NCI-H446 treated with DMSO at 0.1 percent for 48 hours (cell line): ENCODE measurements around the gene ASIC2.

Experiments used
- DNase-seq: peaks from one replicate; lab custom pipeline; 2025; lab: John Stamatoyannopoulos, UW

ASIC2 gene

DNA sequence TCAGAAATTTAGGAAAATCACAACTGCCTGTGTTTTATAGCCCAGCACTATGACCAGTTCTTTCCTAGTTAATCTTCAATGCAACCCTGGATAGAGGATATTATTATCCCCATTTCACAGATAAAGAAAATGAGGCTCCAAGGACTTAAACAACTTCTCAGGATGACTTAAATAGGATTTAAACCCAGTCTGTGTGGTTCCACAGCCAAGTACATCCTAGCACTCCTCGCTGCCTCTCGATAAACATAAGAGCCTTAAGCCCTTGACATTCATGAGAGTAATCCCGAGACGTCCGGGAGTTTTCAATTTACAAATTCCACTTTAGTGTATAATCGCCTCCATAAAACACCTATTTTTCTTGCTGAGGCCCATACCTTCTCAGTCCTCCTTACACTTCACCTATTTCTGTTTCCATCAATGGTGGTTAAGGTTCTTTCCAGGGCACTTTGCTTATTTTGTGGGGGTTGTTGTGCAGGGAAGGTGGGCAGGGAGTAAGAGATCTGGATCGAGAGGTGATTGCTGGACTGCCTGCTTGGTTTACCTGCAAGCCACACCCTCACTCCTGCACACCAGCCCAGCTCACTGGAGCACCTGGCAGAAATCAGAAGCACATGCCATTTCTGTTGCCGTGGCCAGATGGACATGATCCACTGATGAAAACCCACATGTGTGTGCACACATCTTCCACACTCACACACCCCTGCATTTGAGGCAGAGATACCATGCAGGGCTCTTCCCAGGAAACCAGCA is 50.5 kb downstream of the ASIC2 start:
- no peak for DNase-seq

DNA sequence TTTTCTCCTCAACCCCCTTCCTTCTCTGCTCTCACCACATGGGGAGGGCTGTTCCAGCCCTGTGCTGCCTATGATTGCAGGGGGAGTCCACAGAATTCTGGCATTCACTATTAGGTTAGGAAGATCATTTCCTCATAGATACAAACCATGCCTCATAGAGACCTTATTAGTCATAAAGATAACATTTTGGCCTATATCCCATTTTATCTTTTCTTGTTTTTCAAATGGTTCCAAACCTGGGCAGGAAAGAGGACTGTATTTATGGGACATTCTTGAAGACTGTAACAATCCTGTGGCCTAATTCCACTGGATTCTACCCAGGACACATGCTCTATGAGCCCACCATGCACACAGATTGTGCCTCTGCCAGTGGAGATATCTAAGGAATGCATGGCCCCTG is 51.7 kb downstream of the ASIC2 start:
- DNase-seq, result no peak

DNA sequence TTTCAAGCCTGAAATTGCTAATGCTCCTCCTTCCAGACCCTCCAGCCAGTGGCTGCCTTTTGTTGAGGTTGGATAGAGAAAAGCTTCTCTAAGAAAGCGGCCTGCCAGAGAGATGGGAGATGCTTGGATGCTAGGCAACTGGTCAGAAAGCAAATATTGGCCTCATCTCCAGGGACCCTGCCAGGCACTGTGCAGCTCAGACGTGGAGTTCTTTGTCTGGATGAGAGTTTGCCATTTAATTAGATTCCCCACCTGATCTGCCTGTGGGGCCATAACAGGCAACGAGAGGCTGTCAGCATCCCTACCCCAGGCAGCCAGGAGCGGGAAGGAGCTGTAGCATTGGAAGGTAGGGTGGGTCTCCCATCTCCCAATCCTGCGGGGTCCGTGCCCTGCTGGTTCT is 52.7 kb downstream of the ASIC2 start:
- DNase-seq, result no peak

DNA sequence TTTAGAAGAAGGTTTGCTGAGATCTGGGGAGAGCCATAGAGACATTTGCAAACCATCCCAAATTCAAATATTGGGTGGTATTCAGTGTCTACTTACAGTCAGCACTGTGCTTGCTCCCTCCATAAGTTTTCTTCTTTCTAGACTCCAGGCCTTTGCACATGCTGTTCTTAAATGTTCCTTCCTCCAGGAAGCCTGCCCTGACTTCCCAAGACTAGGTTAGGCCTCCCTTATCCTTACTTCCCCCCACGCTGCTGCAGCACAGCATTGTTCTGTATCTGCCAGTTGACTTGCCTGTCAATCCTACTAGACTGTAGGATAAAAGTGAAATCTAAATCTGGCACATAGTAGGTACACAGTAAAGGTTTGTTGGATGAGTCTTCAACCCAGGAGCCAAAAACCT is 53.4 kb downstream of the ASIC2 start:
- DNase-seq, result no peak

DNA sequence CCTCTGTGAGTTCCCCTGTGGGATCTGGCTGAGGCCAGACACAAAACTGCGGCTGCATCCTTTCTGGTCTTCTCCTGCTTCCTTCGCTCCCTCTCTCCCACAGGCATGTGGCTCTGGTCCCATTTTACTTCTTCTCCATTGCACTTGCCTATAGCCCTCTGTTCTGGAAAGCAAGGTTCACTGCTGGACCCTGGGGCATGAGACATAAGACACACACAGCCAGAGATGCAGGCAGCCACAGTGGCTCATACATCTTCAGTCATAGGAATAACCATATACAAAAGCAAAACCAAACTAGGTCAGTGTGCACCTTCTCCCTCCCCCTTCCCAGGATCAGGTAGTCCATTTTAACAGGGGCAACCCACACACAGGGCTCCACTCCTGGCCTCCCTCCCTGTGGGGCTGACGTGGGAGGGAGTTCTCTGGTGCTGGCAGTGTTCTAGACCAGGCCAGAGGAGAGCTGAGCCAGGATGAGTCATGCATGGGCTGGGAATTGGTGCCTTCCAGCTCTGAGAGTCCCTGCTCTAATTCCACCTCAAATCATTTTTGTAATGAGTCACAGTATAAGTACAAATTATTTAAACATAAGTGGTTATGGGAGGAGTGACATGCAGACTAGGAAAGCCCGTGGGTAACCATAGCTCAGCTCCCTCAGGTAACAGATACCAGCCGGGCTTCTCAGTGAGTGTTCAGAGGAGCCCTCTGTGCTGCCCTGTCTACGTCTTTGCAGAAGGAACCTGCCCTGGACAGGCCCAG is 58.0 kb downstream of the ASIC2 start:
- no peak for DNase-seq

DNA sequence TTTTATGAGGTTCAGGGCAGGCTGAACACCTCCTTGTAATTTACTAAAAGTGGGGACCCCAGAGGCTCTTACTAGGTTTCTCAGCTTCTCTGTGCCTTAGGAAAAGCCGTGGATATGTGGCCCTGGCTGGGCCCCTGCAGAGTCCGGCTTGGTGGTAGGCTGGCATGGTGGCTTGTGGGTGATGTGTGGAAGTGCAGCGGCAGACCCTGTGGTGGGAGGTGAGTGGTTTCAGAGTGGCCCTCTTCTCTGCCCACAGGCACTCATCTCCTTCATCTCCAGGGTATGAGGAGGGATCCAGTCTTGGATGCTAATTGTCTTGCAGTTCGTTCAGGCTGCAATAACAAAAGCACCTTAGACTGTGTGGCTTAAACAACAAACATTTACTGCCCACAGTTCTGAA is 58.9 kb downstream of the ASIC2 start:
- DNase-seq, result no peak

DNA sequence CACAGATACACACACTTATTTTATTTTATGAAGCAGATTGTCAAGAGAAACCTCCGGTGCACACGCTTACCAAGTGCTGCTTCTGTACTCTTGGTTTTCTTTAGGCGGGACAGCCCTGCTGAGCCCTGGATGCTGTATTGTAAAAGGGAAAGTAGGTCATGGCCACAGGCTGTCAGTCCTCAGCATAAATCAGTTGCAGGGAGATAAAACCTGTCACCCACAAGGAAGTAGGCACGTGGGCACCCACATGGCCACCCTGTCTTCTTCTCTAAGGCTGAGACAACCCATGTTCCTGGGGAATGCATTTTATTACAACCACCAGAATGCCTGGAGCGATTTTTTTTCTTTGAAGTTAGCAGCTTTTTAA is 59.3 kb downstream of the ASIC2 start:
- DNase-seq, result no peak

DNA sequence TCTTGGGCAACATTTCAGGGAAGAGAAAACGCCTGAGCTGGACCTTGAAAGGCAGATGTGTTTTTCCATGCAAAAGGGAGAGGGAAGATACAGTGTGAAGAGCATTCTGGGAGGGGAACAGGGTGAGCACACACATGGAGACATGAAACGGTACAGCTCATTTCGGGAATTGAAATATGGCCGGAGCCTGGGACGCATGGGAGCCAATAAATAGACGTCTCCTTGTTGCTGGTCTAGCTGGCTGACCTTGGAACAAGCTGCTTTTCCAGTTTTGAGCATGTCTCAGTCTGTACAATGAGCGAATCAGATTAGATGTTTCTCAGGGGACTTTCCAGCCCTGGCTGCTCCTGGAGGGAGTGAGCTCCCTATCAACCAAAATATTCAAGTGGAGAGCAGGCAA is 63.6 kb downstream of the ASIC2 start:
- no peak for DNase-seq

DNA sequence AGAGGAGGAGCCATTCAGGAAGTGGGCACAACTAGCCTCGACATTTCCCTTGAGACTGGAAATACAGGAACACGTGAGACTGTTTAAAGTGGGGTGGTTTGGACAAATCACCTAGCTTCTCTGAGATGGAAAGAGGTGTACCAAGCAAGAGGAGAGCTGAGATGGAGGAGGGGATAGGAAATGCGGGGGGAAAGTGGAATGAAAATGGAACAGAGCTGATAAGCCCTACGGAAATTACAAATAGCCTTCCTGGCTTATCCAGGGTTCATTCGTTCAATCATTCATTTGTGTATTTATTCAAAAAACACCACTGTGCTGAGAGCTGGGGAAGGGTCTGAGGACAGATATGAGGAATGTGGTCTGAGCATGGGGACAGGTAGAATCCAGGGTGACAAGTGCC is 64.1 kb downstream of the ASIC2 start:
- DNase-seq, result no peak

DNA sequence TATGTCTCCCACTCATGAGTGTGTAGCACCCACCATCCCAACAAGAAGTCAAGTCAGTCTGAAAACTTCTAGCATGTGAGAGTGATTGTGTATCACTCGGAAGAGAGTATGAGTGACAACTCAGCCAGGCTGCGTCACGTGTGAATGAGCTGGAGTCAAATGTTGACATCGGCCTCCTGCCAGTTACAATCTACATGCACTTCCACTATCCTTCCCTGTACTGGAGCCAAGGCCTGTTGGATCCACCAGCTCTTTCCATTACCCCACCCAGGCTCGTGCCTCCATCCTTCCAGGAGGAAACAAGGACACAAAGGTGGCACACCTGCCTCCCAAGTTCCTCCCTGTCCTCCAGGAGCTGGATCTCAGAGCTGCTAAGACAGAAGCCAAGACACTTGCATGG is 64.5 kb downstream of the ASIC2 start:
- DNase-seq, result no peak

DNA sequence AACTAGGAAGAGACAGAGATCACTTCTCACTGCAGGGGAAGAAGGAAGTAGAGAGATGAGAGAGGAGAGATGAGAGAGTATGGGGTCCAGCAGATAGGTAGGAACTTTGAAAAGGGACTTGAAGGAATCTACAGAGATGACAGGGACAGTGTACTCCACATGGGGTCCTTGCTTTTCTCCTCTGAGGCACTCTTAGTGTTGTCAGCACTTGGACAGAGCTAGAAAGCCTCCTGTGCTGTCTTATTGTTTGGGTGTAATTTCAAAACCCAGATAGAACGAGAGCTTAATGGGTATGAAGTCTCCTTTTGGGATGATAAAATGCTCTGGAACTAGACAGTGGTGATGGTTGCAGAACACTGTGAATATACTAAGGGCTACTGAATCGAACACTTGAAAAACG is 65.2 kb downstream of the ASIC2 start:
- no peak for DNase-seq

DNA sequence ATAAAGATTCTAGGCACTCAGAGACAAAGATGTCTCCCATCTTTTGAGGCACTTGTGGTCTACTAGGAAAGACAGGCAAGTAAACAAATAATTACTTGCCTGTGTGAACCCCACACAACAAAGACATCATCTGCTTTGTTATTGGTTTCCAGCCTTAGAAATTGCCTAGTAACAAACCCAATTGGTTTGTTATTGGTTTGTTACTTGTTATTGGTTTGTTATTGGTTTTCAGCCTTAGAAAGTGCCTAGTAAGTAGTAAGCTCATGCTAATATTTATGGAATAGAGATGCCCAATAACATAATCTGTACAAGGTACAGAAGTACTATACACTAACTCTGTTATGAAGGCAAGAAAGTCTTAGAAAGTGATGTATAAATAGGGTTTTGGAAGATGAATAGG is 67.1 kb downstream of the ASIC2 start:
- no peak for DNase-seq

DNA sequence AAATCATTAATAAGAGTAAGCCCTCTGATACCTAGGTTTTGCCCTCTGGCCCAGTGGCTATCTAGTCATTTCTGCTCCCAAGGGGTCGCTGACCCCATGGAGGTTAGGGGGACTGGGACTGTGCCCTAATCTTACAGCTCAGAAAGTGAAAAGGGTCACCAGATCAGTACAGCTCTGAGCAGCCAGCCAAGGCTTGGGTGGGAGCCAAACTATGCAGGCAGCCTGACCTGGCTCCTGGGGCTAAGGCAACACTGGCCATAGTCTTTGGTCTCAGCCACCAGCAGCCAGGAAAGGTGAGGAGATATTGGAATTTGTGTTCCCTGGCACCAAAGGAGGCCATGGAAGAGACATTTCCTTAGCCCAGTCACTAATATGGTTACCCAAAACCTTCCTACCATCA is 67.6 kb downstream of the ASIC2 start:
- DNase-seq, result no peak

DNA sequence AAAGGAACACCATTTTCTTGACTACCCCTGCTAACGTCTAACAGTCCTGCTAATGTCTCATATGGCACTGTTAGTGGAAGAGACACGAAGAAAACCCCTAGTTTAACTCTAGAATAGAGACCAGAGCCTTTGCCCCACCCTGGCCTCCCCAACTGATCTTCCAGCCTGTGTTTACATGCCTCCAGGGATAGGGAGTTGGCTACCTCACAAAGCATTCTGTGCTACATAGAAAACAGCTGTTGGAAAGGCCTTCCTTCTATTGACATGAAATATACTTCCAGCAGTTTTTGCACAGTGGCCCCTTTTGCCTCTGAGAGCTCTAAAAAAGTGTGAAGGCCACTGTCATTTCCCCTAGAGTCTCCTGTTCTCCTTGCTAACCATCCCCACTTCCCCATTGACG is 73.1 kb downstream of the ASIC2 start:
- no peak for DNase-seq

DNA sequence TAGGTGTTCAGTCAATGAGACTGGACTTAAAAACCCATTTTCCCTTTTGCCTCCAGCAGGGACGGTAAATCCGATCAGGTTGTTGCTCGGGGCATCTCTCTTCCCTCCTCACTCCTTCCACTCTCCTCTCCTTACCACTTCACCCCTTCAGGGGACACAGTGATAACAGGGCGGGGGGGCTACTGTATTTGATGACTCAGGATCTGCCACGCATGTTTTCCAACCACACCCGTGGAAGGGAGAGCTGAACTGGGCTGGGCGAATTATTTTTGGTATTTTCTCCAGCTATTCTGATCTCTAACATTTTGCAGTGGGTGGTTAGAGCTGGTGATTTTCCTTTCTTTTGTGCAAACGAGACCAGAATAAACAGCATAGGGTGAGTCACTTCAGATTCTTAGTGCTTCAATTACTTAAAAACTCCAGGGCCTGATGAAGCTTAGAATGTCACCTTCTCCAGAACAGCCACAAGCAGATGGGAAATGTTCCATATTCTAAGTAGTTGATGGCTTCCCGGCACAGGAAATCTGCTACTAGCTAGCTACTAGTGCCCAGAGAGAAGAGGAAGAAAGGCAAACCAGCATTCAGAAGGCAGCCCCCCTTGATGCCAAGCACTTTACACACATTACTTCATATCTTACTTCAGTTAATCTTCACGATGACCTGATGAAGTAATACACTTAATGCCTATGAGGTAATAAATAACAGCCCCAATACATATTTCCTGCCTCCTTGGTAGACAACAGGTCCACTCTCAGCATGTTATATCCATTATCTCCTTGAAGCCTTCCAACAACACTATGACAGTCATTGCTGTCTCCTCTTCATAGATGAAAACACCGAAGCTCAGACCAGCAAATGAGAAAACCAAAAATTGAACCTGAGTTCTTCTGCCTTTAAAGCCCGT is 74.1 kb downstream of the ASIC2 start:
- no peak for DNase-seq

DNA sequence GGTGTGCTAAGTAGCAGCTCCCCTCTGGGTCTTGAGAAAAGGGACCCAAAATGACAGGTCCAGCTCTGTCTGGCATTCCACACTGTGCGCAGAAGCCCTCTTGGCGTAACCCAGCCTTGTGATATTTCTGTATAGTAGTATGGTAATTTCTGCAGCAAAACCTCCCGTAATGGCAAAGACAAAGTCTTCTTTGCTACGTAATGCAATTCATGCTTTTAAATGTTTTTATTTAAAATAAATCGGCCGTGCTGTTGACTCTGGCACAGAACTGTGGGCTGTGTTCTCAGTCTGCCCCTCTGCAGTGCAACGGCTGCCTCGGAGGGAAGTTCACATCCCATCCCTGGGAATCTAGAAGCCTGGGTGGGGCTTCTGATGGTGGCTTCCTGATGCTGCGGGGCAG is 75.2 kb downstream of the ASIC2 start:
- DNase-seq, result no peak

DNA sequence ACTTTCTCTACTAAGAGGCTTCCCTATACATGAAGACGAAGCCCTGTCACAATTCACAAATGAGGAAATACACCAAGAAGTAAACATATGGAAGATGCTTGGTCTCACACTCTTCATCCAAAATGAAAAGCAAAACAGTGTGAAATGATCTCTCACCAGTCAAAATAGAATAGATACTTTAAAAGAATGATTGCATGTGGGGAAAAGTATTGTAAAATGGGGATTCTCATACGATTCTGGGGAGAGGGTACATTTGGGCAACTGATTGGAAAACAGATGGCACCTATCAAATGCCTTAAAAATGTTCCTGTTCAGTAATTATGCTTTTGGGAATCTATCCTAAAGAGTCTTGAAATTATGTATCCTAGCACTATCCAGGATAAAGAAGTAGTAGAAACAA is 78.1 kb downstream of the ASIC2 start:
- DNase-seq, result no peak

DNA sequence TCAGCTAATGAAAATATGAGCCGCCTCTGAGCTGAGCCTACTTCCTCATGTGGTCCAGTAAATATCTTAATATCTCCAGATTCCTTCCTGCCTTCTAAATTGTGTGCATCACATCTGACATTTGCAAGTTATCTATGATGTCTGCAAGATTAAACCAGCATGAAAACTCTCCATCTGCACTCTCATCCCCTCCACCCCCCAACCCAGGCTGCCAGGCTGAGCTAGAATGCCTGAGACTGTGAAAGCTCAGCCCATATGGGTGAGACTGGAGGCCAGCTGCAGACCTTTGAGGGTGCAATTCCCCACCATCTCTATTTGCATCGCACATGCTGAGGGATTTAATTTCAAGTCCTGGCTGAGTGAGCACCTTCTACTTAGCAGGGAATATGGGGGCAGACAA is 82.8 kb downstream of the ASIC2 start:
- no peak for DNase-seq

DNA sequence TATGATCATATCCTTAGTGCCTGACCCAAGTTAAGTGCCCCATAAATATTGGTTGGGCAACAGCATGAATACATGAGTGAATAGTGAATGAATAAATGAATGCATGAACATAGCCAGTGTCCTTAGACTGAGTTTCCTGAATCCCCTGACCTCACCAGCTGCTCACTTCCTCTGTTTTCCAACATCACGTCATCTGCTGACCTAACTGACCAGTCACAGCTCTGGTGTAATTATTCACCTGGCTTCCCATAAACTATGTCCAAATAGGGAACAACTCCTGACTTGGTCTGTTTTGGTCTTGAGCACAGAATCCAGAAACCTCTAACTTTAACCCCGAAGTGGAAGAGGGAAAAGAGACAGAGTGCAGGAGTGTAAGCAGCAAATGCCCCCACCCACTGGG is 83.4 kb downstream of the ASIC2 start:
- DNase-seq, result no peak

DNA sequence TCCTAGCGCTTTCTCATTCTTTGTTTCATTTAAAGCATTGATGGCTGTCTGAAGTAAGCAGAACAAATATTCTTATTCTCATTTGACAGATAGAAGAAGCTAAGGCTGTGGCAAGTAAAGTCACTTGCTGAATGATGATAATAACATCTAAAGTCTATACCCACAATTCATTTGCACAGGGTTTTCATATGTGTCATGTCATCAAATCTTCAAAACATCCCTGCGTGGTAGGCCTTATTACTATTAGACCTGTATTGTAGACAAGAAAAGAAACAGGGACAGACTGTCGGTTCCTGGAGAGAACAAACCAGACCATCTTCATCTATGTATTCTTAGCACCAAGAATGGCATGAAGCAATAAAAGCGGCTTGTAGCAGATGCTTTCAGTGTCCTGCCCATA is 85.9 kb downstream of the ASIC2 start:
- no peak for DNase-seq

DNA sequence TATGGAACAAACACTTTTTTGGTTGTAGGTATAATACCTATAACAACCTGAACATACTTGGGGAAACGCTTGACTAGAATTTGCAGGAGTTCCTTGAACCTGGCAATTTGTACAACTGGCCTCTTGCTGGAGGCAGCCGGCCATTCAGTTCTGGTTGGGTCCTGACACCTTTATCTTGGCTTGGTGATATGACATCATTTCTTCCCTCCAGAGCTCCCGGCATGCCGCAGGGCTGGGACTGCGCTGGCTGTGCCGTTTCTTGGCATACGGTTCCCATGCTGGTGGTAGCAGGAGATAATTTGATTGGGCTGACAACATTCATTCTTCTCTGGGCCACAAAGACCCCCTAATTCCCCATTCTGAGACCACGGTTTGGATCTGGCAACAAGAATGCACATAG is 87.5 kb downstream of the ASIC2 start:
- no peak for DNase-seq

DNA sequence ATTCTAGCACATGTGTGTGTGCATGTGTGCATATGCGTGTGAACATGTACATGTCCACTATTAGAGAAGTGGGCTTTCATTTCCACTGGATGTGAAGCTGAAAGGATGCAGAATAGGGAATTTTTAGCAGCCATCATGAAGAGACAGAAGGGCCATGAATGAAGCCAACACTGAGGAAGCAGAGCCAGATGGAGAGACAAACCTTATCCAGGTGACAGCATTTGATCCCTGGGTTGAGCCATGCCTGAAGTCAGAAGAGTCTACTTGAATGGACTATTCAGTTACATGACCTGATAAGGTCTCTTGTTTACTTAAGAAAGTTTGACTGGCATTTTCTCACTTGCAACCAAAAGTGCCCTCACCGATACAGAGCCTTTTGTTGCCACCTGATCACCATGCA is 88.4 kb downstream of the ASIC2 start:
- DNase-seq, result no peak

DNA sequence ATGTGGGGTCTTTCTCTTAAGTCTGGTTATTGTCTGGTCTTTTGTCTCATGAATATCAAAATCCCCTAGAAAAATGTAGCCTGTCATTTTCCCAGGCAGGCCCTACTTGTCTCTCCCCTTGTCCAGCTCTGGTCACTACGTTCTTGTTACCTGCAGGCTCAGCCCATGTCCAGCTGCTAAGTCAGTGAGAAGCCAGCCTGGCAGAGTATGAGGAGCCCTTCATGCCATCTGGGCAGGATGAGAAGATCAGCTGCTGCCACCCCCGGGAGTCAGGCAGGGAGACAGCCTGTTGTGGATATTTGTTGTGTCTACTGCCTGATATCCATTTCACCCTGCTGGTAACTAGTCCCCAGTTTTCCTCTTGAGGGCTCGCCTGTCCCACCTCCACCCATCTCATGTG is 88.9 kb downstream of the ASIC2 start:
- no peak for DNase-seq
